Prostate gland (tissue), 2 donors: ENCODE measurements around the gene SLC35G4.

Source experiments
- POLR2A ChIP-seq: fragments of 450-650 bp; IDR thresholded peaks from one replicate; pipeline ENCODE4 v1.6.1; 2016; ENCODE audit warnings: antibody characterized with exemption, mild to moderate bottlenecking
- POLR2AphosphoS5 ChIP-seq: sonication (generic); formaldehyde crosslinking; IDR thresholded peaks from one replicate; pipeline ENCODE4 v1.6.1; 2017; ENCODE audit warnings: antibody characterized with exemption
- TF ChIP-seq, protein P1 (sequence below), 4 experiments: fragments of 200-600 bp in 2 of 4; fragments of 450-650 bp in 2 of 4; sonication (generic) in 2 of 4; IDR thresholded peaks; 1 replicate in 3 of 4; 2 replicates in 1 of 4; pipeline ENCODE4 v1.5.1; 2016 to 2019; ENCODE audit warnings: antibody characterized with exemption in 4 of 4, mild to moderate bottlenecking in 2 of 4, moderate library complexity in 2 of 4

GRCh38 chr18:11587846-11588245 is 21.6 kb upstream of the SLC35G4 start:
- TF ChIP-seq, protein P1, sequence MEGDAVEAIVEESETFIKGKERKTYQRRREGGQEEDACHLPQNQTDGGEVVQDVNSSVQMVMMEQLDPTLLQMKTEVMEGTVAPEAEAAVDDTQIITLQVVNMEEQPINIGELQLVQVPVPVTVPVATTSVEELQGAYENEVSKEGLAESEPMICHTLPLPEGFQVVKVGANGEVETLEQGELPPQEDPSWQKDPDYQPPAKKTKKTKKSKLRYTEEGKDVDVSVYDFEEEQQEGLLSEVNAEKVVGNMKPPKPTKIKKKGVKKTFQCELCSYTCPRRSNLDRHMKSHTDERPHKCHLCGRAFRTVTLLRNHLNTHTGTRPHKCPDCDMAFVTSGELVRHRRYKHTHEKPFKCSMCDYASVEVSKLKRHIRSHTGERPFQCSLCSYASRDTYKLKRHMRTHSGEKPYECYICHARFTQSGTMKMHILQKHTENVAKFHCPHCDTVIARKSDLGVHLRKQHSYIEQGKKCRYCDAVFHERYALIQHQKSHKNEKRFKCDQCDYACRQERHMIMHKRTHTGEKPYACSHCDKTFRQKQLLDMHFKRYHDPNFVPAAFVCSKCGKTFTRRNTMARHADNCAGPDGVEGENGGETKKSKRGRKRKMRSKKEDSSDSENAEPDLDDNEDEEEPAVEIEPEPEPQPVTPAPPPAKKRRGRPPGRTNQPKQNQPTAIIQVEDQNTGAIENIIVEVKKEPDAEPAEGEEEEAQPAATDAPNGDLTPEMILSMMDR (IDR thresholded peaks at IDR 0.05), result no peak
- no peak for TF ChIP-seq POLR2AphosphoS5
- no peak for TF ChIP-seq POLR2A
